Chondrocyte (in vitro differentiated cells): ENCODE data around the gene U2SURP. TPM values are rescaled to one million over a fixed set of nuclear protein-coding genes. Genes with fewer than 3 reads are reported as not detected.

ENCODE experiments used
- DNase-seq: peaks from one replicate; pipeline ENCODE4 v3.0.0; 2021; ENCODE audit warnings: mixed read lengths, low spot score
- H3K27ac Mint-ChIP-seq: one replicate; pipeline ENCODE4 v1.8.0; 2021; ENCODE audit warnings: mild to moderate bottlenecking, moderate library complexity, mixed read lengths; ENCODE audit not compliant: unreplicated experiment
- H3K27me3 Mint-ChIP-seq: 2 replicates; pipeline ENCODE4 v1.8.0; 2021; ENCODE audit warnings: low read depth, mixed read lengths
- H3K36me3 Mint-ChIP-seq: 2 replicates; pipeline ENCODE4 v1.8.0; 2021; ENCODE audit warnings: low read depth, mixed read lengths
- H3K4me1 Mint-ChIP-seq: 2 replicates; pipeline ENCODE4 v1.8.0; 2021; ENCODE audit warnings: low read depth, mild to moderate bottlenecking, mixed read lengths
- H3K4me3 Mint-ChIP-seq: one replicate; pipeline ENCODE4 v1.8.0; 2021; ENCODE audit warnings: mild to moderate bottlenecking, moderate library complexity, mixed read lengths; ENCODE audit not compliant: unreplicated experiment
- H3K9me3 Mint-ChIP-seq: 2 replicates; pipeline ENCODE4 v1.8.0; 2021; ENCODE audit warnings: low read depth, mixed read lengths
- total RNA-seq: library from RNA; stranded (reverse); gene quantifications from 3 replicates; pipeline ENCODE4 v1.2.1, GENCODE V29; 2021
- TF ChIP-seq, protein P1 (sequence below): fragments of 200-600 bp; sonication (generic); IDR thresholded peaks from 2 replicates; pipeline ENCODE4 v1.5.0; 2021; ENCODE audit warnings: antibody characterized with exemption, mild to moderate bottlenecking, moderate library complexity

Gene U2SURP
- total RNA-seq, 1 donor from 2014 or later, result 63.7 TPM

DNA sequence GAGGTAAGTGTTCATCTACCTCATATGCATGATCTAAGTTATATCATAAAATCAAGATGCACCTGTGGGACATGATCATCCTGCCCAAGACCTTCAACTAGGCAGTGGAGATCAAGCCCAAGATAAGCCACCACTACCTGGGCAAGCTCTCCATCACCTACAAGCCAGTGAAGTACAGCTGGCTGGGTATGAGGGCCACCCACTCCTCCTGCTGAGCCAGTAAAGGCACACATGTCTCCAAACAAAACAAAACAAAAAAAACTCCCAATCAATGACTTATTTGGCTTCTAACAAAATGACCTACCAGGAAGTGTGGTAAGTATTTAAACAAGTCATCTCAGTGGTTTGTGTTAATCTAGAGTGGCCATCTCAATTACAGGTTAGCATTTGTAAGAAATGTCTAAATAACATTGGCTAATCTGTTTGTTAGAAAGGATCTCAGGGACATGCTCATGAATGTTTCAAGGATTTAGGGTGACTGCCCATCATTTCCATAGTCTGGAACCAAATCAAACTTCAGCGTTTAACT is 41.0 kb upstream of the U2SURP start:
- Mint-ChIP-seq H3K4me1 (peaks cover 4% of the 10 kb centered on the region), H3K27me3 (peaks cover 37% of the 10 kb centered on the region), H3K27ac (no peak overlapping the region), H3K9me3 (no peaks in the 10 kb centered on the region), H3K36me3 (peaks cover 2% of the 10 kb centered on the region), H3K4me3 (no peak overlapping the region)
- no peak for DNase-seq
- TF ChIP-seq, protein P1, sequence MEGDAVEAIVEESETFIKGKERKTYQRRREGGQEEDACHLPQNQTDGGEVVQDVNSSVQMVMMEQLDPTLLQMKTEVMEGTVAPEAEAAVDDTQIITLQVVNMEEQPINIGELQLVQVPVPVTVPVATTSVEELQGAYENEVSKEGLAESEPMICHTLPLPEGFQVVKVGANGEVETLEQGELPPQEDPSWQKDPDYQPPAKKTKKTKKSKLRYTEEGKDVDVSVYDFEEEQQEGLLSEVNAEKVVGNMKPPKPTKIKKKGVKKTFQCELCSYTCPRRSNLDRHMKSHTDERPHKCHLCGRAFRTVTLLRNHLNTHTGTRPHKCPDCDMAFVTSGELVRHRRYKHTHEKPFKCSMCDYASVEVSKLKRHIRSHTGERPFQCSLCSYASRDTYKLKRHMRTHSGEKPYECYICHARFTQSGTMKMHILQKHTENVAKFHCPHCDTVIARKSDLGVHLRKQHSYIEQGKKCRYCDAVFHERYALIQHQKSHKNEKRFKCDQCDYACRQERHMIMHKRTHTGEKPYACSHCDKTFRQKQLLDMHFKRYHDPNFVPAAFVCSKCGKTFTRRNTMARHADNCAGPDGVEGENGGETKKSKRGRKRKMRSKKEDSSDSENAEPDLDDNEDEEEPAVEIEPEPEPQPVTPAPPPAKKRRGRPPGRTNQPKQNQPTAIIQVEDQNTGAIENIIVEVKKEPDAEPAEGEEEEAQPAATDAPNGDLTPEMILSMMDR, result no peak

DNA sequence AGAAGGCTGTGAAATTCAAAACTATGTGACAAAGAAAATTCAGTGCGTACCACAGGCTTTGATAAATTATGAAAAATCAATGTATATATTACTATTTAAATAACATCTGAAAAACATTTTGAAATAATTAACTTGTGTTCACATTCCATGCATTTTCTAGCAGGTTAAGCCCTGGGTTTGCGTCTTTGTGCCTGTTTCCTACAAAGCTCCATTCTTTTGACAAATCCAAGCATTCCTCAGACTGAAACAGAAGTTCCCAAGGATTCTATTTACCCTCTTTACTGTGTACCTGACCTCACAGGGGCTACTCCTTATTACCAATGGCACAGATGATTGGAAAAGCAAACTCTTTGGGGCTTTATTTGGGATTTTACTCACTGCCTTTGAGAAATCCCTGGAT is 39.8 kb upstream of the U2SURP start:
- no peak for DNase-seq
- H3K36me3 Mint-ChIP-seq, result peaks cover 2% of the 10 kb centered on the region
- H3K27ac Mint-ChIP-seq, result no peak overlapping the region
- TF ChIP-seq, protein P1, result no peak
- H3K27me3 Mint-ChIP-seq, result peaks cover 39% of the 10 kb centered on the region
- no peak overlapping the region for H3K4me3 Mint-ChIP-seq
- peaks cover 4% of the 10 kb centered on the region for H3K4me1 Mint-ChIP-seq
- no peaks in the 10 kb centered on the region for H3K9me3 Mint-ChIP-seq

DNA sequence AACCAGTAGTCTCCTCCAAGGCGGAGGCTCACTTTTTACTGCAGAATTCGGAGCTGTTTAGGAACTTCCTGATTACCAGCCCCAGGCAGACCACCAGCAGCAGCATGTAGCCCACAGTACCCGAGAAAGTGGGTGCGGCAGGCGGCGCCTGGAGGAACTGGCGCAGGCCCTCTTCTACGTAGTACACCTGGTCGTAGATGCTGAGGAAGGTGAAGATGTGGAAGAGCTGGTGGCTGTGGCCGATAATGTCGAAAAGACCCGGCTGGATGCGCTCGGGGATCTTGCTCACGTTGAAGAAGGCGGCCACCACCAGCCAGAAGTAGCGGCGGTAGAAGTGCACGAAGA is 39.2 kb upstream of the U2SURP start:
- peaks cover 4% of the 10 kb centered on the region for H3K4me1 Mint-ChIP-seq
- H3K27ac Mint-ChIP-seq, result no peak overlapping the region
- DNase-seq, result no peak
- TF ChIP-seq, protein P1, result no peak
- no peaks in the 10 kb centered on the region for H3K9me3 Mint-ChIP-seq
- H3K27me3 Mint-ChIP-seq, result peaks cover 42% of the 10 kb centered on the region
- peak overlapping the region; percentile 59 for H3K4me3 Mint-ChIP-seq
- H3K36me3 Mint-ChIP-seq, result peaks cover 2% of the 10 kb centered on the region

DNA sequence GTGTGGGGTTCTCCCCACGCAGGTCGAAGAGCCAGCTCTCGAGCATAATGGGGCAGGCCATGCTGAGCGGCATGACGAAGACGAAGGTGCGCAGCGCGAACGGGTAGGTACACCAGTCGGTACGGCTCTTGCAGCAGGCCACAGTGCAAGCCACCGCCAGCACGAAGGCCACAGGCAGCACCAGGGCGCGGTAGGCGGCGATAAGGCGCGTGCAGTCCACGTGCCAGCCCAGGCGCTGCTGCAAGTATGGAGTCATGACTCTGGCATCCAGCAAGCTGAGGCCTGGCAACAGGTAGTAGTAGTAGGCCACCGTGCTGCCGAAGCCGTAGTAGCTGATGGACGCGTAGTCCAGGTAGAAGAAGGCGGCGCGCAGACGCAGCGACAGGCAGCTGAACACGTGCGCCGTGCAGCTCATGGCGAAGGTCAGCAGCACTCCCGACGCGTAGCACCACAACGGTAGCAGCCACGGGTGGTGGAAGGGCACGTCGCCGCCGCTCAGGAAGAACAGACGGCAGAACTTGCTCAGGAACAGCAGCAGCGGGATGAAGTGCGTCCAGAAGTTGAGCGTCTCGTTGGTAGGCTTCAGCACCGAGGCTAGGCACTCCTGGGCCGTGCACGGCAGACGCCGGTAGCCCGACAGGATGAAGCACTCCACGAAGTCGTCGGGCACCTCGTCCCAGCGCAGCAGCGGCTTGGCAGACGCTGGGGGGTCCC is 38.7 kb upstream of the U2SURP start:
- Mint-ChIP-seq H3K27me3 (peaks cover 39% of the 10 kb centered on the region), H3K9me3 (no peaks in the 10 kb centered on the region), H3K27ac (no peak overlapping the region), H3K36me3 (peaks cover 2% of the 10 kb centered on the region), H3K4me3 (peak overlapping the region; percentile 59), H3K4me1 (peaks cover 4% of the 10 kb centered on the region)
- DNase-seq, result peak; percentile 92
- TF ChIP-seq, protein P1, result no peak

DNA sequence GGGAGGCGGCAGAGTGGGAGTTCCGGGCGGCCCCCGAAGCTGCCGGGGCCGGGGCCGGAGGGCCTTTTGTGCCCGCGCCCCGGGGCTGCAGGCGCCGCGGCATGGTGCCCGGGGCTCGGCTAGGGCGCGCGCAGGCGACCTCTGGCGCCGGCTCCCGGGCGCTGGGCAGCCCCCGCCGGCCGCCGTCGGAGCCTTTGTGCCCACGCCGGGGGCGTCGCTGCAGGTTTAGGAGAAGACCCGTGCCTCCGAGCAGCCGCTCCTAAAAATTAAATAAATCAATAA is 38.2 kb upstream of the U2SURP start:
- Mint-ChIP-seq H3K27me3 (peaks cover 39% of the 10 kb centered on the region), H3K27ac (no peak overlapping the region), H3K4me1 (peaks cover 4% of the 10 kb centered on the region), H3K36me3 (peaks cover 2% of the 10 kb centered on the region), H3K9me3 (no peaks in the 10 kb centered on the region), H3K4me3 (peak overlapping the region; percentile 59)
- TF ChIP-seq, protein P1, result peak; percentile 18
- DNase-seq, result no peak
